Smooth muscle cell (in vitro differentiated cells): ENCODE measurements around the gene HBE1. TPM values are rescaled to one million over a fixed set of nuclear protein-coding genes. Genes with fewer than 3 reads are reported as not detected.

Experiments used
- DNase-seq: peaks from one replicate; lab custom pipeline; 2025; ENCODE audit not compliant: unreplicated experiment; lab: John Stamatoyannopoulos, UW
- H2AFZ ChIP-seq: fragments of 200-600 bp; sonication (generic); 2 replicates; pipeline ENCODE4 v1.6.0; 2016; ENCODE audit warnings: antibody characterized with exemption, low read depth, mild to moderate bottlenecking
- H3F3A ChIP-seq: fragments of 200-600 bp; sonication (generic); 2 replicates; pipeline ENCODE4 v1.6.0; 2017; ENCODE audit warnings: antibody characterized with exemption, low read depth
- H3K27ac ChIP-seq: fragments of 200-600 bp; sonication (generic); 2 replicates; pipeline ENCODE4 v1.5.1; 2016; ENCODE audit warnings: low read depth, mild to moderate bottlenecking
- H3K27me3 ChIP-seq: fragments of 200-600 bp; sonication (generic); 2 replicates; pipeline ENCODE4 v1.6.1; 2016; ENCODE audit warnings: low read depth, mild to moderate bottlenecking
- H3K36me3 ChIP-seq: fragments of 200-600 bp; sonication (generic); 2 replicates; pipeline ENCODE4 v1.5.1; 2016; ENCODE audit warnings: low read depth
- H3K4me1 ChIP-seq: fragments of 200-600 bp; sonication (generic); 2 replicates; pipeline ENCODE4 v1.5.1; 2016; ENCODE audit warnings: low read depth
- H3K4me2 ChIP-seq: fragments of 200-600 bp; sonication (generic); 2 replicates; pipeline ENCODE4 v1.6.0; 2016; ENCODE audit warnings: mild to moderate bottlenecking
- H3K4me3 ChIP-seq: fragments of 200-600 bp; sonication (generic); 2 replicates; pipeline ENCODE4 v1.5.1; 2016; ENCODE audit warnings: mild to moderate bottlenecking
- H3K79me2 ChIP-seq: fragments of 200-600 bp; sonication (generic); 2 replicates; pipeline ENCODE4 v1.6.0; 2016; ENCODE audit warnings: low read depth, mild to moderate bottlenecking
- H3K9ac ChIP-seq: fragments of 200-600 bp; sonication (generic); 2 replicates; pipeline ENCODE4 v1.6.0; 2016; ENCODE audit warnings: low read depth
- H3K9me3 ChIP-seq: fragments of 200-600 bp; sonication (generic); replicated peaks from 2 replicates; pipeline ENCODE4 v1.5.1; 2016; ENCODE audit warnings: low read depth
- H4K20me1 ChIP-seq: fragments of 200-600 bp; sonication (generic); 2 replicates; pipeline ENCODE4 v1.6.0; 2016; ENCODE audit warnings: low read depth
- WGBS: methylation state at CpG from one replicate; pipeline ENCODE4 v1.1.7; 2016; ENCODE audit warnings: low lambda C conversion rate; 5-methylcytosine and 5-hydroxymethylcytosine counted together
- polyA plus RNA-seq: library from polyadenylated mRNA; unstranded; fragments of >200 nt; fragmentation: Nextera tagmentation; extraction: Ambion mirVana; gene quantifications from 2 replicates; pipeline ENCODE4 v1.2.1, GENCODE V29; 2016
- total RNA-seq: library from RNA; depleted of rRNA; stranded (reverse); fragments of >200 nt; gene quantifications from 2 replicates; pipeline ENCODE4 v1.2.3, GENCODE V29; 2014
- TF ChIP-seq, protein P1 (sequence below): fragments of 200-600 bp; sonication (generic); IDR thresholded peaks from 2 replicates; pipeline ENCODE4 v1.5.1; 2017; ENCODE audit warnings: borderline replicate concordance, mild to moderate bottlenecking, antibody characterized with exemption; ENCODE audit not compliant: insufficient read depth, poor library complexity, severe bottlenecking

The HBE1 gene
- total and polyA plus RNA-seq, 2 experiments from 2014 or later = not detected

DNA sequence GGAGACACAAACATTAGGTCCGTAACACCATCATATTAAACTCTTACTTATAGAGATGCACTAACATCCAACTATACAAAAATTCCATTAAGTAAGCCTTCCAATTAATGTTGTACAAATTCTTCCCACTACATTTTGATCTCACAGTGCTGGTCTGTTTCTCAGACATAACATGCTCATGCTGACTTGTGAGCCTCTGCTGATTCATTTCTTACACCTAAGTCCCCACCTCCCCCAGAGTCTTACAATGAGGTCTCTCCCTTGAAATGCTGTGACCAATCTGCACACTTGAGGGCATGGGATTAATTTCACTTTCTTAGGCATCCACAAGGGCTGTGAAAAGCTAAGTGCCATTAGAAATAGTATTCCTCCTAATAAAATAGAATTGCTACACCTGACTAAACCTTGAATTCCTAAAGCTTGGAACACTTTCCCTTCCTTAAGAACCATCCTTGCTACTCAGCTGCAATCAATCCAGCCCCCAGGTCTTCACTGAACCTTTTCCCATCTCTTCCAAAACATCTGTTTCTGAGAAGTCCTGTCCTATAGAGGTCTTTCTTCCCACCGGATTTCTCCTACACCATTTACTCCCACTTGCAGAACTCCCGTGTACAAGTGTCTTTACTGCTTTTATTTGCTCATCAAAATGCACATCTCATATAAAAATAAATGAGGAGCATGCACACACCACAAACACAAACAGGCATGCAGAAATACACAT is 22.1 kb downstream of the HBE1 start:
- Histone ChIP-seq H3K79me2 (no peaks in the 10 kb centered on the region), H3F3A (no peaks in the 10 kb centered on the region), H3K36me3 (no peaks in the 10 kb centered on the region), H3K4me1 (no peaks in the 10 kb centered on the region), H3K27ac (no peak overlapping the region), H3K9me3 (no peaks in the 10 kb centered on the region), H4K20me1 (no peaks in the 10 kb centered on the region), H3K4me3 (no peak overlapping the region), H3K4me2 (no peak overlapping the region), H3K27me3 (no peaks in the 10 kb centered on the region), H3K9ac (no peak overlapping the region), H2AFZ (no peak overlapping the region)
- WGBS = 96% methylated on average over 3 of the region's 3 CpGs
- TF ChIP-seq, protein P1, sequence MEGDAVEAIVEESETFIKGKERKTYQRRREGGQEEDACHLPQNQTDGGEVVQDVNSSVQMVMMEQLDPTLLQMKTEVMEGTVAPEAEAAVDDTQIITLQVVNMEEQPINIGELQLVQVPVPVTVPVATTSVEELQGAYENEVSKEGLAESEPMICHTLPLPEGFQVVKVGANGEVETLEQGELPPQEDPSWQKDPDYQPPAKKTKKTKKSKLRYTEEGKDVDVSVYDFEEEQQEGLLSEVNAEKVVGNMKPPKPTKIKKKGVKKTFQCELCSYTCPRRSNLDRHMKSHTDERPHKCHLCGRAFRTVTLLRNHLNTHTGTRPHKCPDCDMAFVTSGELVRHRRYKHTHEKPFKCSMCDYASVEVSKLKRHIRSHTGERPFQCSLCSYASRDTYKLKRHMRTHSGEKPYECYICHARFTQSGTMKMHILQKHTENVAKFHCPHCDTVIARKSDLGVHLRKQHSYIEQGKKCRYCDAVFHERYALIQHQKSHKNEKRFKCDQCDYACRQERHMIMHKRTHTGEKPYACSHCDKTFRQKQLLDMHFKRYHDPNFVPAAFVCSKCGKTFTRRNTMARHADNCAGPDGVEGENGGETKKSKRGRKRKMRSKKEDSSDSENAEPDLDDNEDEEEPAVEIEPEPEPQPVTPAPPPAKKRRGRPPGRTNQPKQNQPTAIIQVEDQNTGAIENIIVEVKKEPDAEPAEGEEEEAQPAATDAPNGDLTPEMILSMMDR = no peak
- no peak for DNase-seq

DNA sequence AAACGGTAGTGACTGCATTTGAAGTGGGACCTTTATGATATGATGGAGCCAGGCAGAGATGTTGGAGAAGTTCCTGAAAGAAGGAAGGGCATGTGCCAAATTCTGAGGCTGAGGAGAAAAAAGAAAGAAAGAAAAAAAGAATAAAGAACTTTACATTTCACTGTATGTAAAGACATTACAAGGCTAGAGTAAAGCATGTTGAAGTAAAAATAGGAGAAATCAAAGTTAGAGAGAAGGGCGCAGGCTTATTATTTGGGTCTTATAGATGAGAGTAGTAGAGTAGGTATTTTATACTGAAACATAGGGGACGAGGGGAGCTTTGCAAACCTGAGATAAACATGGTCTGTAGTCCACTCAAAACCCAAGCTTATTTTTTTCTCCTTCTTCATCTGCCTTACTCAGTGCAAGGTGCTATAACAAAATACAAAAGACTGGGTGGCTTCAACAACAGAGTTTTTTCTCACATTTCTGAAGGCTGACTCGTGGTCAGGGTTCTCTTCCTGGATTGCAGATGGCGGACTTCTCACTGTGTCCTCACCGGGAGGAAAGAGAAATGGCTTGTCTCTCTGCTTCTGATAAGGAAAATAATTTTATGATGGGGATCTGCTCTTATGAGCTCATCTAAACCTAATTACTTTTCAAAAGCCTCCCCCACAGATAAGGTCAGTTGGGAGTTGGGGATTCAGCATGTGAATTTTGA is 22.8 kb downstream of the HBE1 start:
- Histone ChIP-seq H4K20me1 (no peaks in the 10 kb centered on the region), H2AFZ (no peak overlapping the region), H3K9ac (no peak overlapping the region), H3K9me3 (no peaks in the 10 kb centered on the region), H3K36me3 (no peaks in the 10 kb centered on the region), H3K4me1 (no peaks in the 10 kb centered on the region), H3K27ac (no peak overlapping the region), H3K79me2 (no peaks in the 10 kb centered on the region), H3K27me3 (no peaks in the 10 kb centered on the region), H3K4me2 (no peak overlapping the region), H3F3A (no peaks in the 10 kb centered on the region), H3K4me3 (no peak overlapping the region)
- no peak for DNase-seq
- WGBS = 84% methylated on average over 6 of the region's 6 CpGs
- TF ChIP-seq, protein P1 = no peak

DNA sequence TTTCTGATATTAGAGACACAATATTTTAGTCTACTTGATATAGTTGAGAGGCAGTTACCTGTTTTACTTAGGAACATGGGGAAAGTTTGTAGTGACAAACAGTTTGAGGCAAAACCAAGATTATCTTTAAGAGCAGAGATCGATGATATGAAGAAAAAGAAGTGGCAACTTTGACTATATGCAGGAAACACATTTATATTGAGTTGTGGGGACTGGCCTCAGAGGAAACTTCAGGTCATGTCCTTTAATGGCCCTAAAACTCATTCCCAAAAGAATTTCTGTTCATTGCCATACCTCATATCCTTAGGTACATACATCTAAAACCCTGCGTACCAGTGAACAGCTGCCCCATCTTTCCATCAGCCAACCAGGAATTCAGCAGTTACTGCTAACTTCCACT is 24.6 kb downstream of the HBE1 start:
- Histone ChIP-seq H3K9me3 (no peaks in the 10 kb centered on the region), H3K79me2 (no peaks in the 10 kb centered on the region), H3K27ac (no peak overlapping the region), H4K20me1 (no peaks in the 10 kb centered on the region), H3K27me3 (no peaks in the 10 kb centered on the region), H3K4me3 (no peak overlapping the region), H3K9ac (no peak overlapping the region), H3K36me3 (no peaks in the 10 kb centered on the region), H3F3A (no peaks in the 10 kb centered on the region), H3K4me2 (no peak overlapping the region), H2AFZ (no peak overlapping the region), H3K4me1 (no peaks in the 10 kb centered on the region)
- no peak for DNase-seq
- 94% methylated on average over 2 of the region's 2 CpGs for WGBS
- TF ChIP-seq, protein P1 = no peak
